Adrenal gland (tissue), 12 donors: ENCODE data around the gene DTD1. TPM values are rescaled to one million over a fixed set of nuclear protein-coding genes. Genes with fewer than 3 reads are reported as not detected.

ENCODE experiments used
- DNase-seq, 7 donors: peaks; one replicate each; pipeline ENCODE4 v3.0.0-alpha.2; 2019 to 2020
- H3K27ac ChIP-seq, 5 donors: fragments of 200-600 bp; sonication (generic) in 4 of 5; 1 replicate in 3 of 5; 2 replicates in 2 of 5; pipeline versions ENCODE4 v1.5.1 to v1.8.0; 2016 to 2020; ENCODE audit warnings: mild to moderate bottlenecking in 1 of 5
- H3K27me3 ChIP-seq: fragments of 200-600 bp; 2 replicates; pipeline ENCODE4 v1.8.0; 2021
- H3K36me3 ChIP-seq, 2 donors: fragments of 200-600 bp; replicated peaks in 1 of 2; 1 replicate in 1 of 2; 2 replicates in 1 of 2; pipeline versions ENCODE4 v1.5.1 to v1.8.0; 2018 to 2022
- H3K4me1 ChIP-seq, 2 donors: fragments of 200-600 bp; replicated peaks in 1 of 2; 1 replicate in 1 of 2; 2 replicates in 1 of 2; pipeline versions ENCODE4 v1.5.1 to v1.8.0; 2018 to 2021
- H3K4me3 ChIP-seq, 4 donors: fragments of 200-600 bp; sonication (generic) in 3 of 4; one replicate each; pipeline ENCODE4 v1.5.1; 2016 to 2018
- H3K9me3 ChIP-seq, 3 donors: fragments of 200-600 bp; sonication (generic) in 1 of 3; replicated peaks in 1 of 3; 1 replicate in 2 of 3; 2 replicates in 1 of 3; pipeline versions ENCODE4 v1.5.1 to v1.8.0; 2016 to 2021
- CTCF ChIP-seq, 6 experiments: fragments of 450-650 bp in 4 of 6; fragments of 200-600 bp in 2 of 6; sonication (generic) in 1 of 6; IDR thresholded peaks; 1 replicate in 5 of 6; 2 replicates in 1 of 6; pipeline versions ENCODE4 v1.5.1 to v1.8.0; 2016 to 2021; ENCODE audit warnings: antibody characterized with exemption in 6 of 6, mild to moderate bottlenecking in 2 of 6, moderate library complexity in 1 of 6
- POLR2A ChIP-seq, 2 donors: fragments of 450-650 bp; IDR thresholded peaks; one replicate each; pipeline ENCODE4 v1.6.1; 2017; ENCODE audit warnings: antibody characterized with exemption in 2 of 2, mild to moderate bottlenecking in 2 of 2, moderate library complexity in 1 of 2
- WGBS, 4 donors: extraction: QIAGEN DNeasy Blood & Tissue Kit in 2 of 4; methylation state at CpG; one replicate each; pipeline versions ENCODE4 v1.1.5 to v1.1.7; 2013 to 2017; 5-methylcytosine and 5-hydroxymethylcytosine counted together
- intact Hi-C, 2 donors: fragments of 100-400 bp; cut with DNase I; formaldehyde crosslinking; loops; one replicate each; pipeline versions ENCODE4 v1.14.1 to v1.15.0; 2022 to 2023
- polyA plus RNA-seq, 3 donors: library from polyadenylated mRNA; stranded (reverse); fragments of 200-250 nt in 2 of 3; fragments of 350-450 nt in 1 of 3; fragmentation: Illumina TruSeq in 1 of 3; extraction: RNeasy Lipid Tissue Mini Kit (QIAGEN cat#74804) in 1 of 3; gene quantifications; one replicate each; pipeline ENCODE4 v1.2.3, GENCODE V29; 2013 to 2014
- total RNA-seq, 9 donors: library from RNA; depleted of rRNA in 4 of 9; stranded (reverse); fragments of >200 nt in 4 of 9; fragments of 120-200 nt in 1 of 9; fragmentation: NEBNext Ultra II Directional in 1 of 9; extraction: Animal tissue kit (Norgen Biotek cat#: 25700) in 1 of 9; gene quantifications; one replicate each; pipeline versions ENCODE4 v1.1.0 to v1.2.4, GENCODE V29; 2013 to 2023
- donor health status: healthy with polysubstance abuse.
- donor health status: Bipolar disorder and iron deficiency.
- donor health status: DM: yes; HTN: yes; CAD: no.
- donor health status: DM: no; HTN: no; CAD: no.
- donor health status: DM: no; HTN: no; CAD: no.
- donor health status: DM: yes; HTN: yes; CAD: no.

The DTD1 gene
- total and polyA plus RNA-seq, 12 donors, result 9.5 to 38.9 (median 32.9) TPM

DNA sequence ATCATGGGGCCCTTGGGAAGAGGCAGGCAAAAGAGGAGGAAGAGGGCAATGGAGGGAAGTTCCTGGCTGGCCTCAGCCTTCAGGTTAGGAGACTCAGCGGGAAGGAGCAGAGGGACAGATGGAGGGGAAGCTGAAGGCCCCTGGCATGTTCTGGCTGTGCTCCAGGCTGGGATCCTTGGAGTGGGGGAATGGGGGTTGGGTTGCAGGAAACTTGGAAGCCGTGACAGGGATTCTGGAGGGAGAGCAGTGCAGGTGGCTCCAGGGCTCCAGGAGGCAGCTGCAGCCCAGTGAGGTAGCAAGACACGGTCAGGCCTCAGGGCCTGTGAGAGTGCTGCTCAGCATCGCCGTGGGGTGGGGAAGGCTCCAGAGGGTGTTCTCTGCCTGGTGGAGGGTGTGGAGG lies 161.1 kb downstream of the DTD1 start:
- DNase-seq, result no peak
- peaks cover 9 to 16% of the 10 kb centered on the region in 2 donors for H3K4me1 ChIP-seq
- peak overlapping the region in 3 of 5 donors; percentile 3 to 78 (median 61) for H3K27ac ChIP-seq
- WGBS, 4 donors, result 67 to 86% (median 75%) methylated on average over 2 to 5 of the region's 5 CpGs
- intact Hi-C loops, result no loop called here
- H3K9me3 ChIP-seq, result no peaks in the 10 kb centered on the region
- no peaks in the 10 kb centered on the region for H3K27me3 ChIP-seq
- no peak for TF ChIP-seq POLR2A (IDR thresholded peaks at IDR 0.05)
- TF ChIP-seq CTCF (IDR thresholded peaks at IDR 0.05), result no peak
- no peak overlapping the region for H3K4me3 ChIP-seq
- no peaks in the 10 kb centered on the region for H3K36me3 ChIP-seq

DNA sequence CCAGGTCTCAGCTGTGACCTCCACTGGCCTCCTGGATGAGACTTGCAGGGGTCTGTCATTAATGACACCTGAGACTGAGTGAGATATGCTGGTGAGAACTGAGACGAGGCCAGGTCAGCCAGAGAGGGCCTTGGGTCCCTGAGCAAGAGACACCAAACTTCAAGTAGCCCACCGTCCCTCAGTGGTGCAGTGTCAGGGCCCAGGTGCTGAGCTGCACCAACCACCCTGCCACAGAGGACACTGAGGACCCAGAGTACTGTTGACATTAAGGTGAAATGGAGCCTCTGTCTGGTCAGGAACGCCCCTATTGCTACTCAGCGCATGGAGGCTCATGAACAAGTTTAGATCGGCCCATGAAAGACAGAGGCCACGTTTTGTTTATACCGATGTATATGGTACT lies 161.7 kb downstream of the DTD1 start:
- Histone ChIP-seq H3K4me3 (no peak overlapping the region), H3K4me1 (peaks cover 9 to 16% of the 10 kb centered on the region in 2 donors), H3K27me3 (no peaks in the 10 kb centered on the region), H3K9me3 (no peaks in the 10 kb centered on the region), H3K27ac (peak overlapping the region in 3 of 5 donors; percentile 45 to 78 (median 61)), H3K36me3 (no peaks in the 10 kb centered on the region)
- TF ChIP-seq CTCF (IDR thresholded peaks at IDR 0.05), result no peak
- no peak for TF ChIP-seq POLR2A (IDR thresholded peaks at IDR 0.05)
- WGBS, 4 donors, result 94 to 96% (median 95%) methylated on average over 7 of the region's 7 CpGs
- no peak for DNase-seq
- intact Hi-C loops, result no loop called here

- WGBS, 4 donors, result 20 to 51% (median 34%) methylated on average over 1 of the region's 1 CpG
- no peaks in the 10 kb centered on the region for H3K9me3 ChIP-seq
- no peak for DNase-seq
- H3K27ac ChIP-seq, result peak overlapping the region in 3 of 5 donors; percentile 45 to 78 (median 61)
- intact Hi-C loops, result no loop called here
- H3K27me3 ChIP-seq, result no peaks in the 10 kb centered on the region
- H3K36me3 ChIP-seq, result no peaks in the 10 kb centered on the region
- no peak for TF ChIP-seq CTCF (IDR thresholded peaks at IDR 0.05)
- no peak for TF ChIP-seq POLR2A (IDR thresholded peaks at IDR 0.05)
- no peak overlapping the region for H3K4me3 ChIP-seq
- H3K4me1 ChIP-seq, result peaks cover 9 to 16% of the 10 kb centered on the region in 2 donors
Observed at GRCh38 chr20:18750735-18751134, 162.9 kb downstream of the DTD1 start.

GRCh38 chr20:18754030-18754652 lies 166.3 kb downstream of the DTD1 start:
- Histone ChIP-seq H3K36me3 (no peaks in the 10 kb centered on the region), H3K9me3 (no peaks in the 10 kb centered on the region), H3K4me1 (peaks cover 9 to 16% of the 10 kb centered on the region in 2 donors), H3K27ac (no peak overlapping the region), H3K27me3 (no peaks in the 10 kb centered on the region), H3K4me3 (no peak overlapping the region)
- TF ChIP-seq POLR2A (IDR thresholded peaks at IDR 0.05) (no peak), CTCF (IDR thresholded peaks at IDR 0.05) (no peak)
- DNase-seq, result no peak
- 58 to 78% (median 61%) methylated on average over 4 to 5 of the region's 5 CpGs for WGBS, 4 donors
- intact Hi-C loops, result no loop called here
